HepG2 (cell line): ENCODE results near the gene GJC1. TPM values are rescaled to one million over a fixed set of nuclear protein-coding genes. Genes with fewer than 3 reads are reported as not detected.

Source experiments
- ATAC-seq: fragments of 200-7000 bp; cut with Tn5 transposase; 3 replicates; pipeline ENCODE4 v1.9.1; 2020; ENCODE audit warnings: mild to moderate bottlenecking, moderate library complexity
- BruUV-seq: library from RNA; stranded (reverse); fragments of 400-500 nt; replicated peaks from 2 replicates; lab custom pipeline; 2021; lab: Mats Ljungman, UMichigan
- CTCF ChIA-PET: fragments of 300-600 bp; formaldehyde crosslinking; extraction: SDS; loops from one replicate; lab custom pipeline; 2021; ENCODE audit warnings: low total read pairs, inconsistent platforms, low intra/inter-chr PET ratio; lab: Yijun Ruan, JAX
- POLR2A ChIA-PET: fragments of 350-600 bp; sonication (Branson Sonifier 250); formaldehyde crosslinking; loops from one replicate; lab custom pipeline; 2020; ENCODE audit warnings: antibody characterized with exemption, inconsistent platforms; lab: Yijun Ruan, JAX
- DNase-seq: peaks from one replicate; pipeline ENCODE4 v3.0.0-alpha.2; 2015; ENCODE audit warnings: low spot score
- FAIRE-seq: peaks from 3 replicates; lab custom pipeline; 2011; peaks lifted over from hg19 to GRCh38; lab: Jason Lieb, UNC
- H2AFZ ChIP-seq: one replicate; pipeline ENCODE4 v1.6.1; 2011; ENCODE audit warnings: low read length, inconsistent platforms
- H3K27ac ChIP-seq: fragments of 300-600 bp; 3 replicates; pipeline ENCODE4 v1.8.0; 2011; ENCODE audit warnings: mixed run types, mild to moderate bottlenecking, mixed read lengths, low read length, inconsistent platforms; ENCODE audit not compliant: insufficient read depth; ENCODE audit errors: extremely low read length
- H3K27me3 ChIP-seq, 2 experiments: fragments of 200-600 bp in 1 of 2; 2 replicates in 1 of 2; 3 replicates in 1 of 2; pipeline versions ENCODE4 v1.6.0 to v1.8.0; 2011; ENCODE audit warnings: low read length in 2 of 2, mild to moderate bottlenecking in 2 of 2, moderate library complexity in 2 of 2, inconsistent platforms in 1 of 2; ENCODE audit not compliant: insufficient read depth in 2 of 2, control insufficient read depth in 1 of 2
- H3K36me3 ChIP-seq, 2 experiments: fragments of 200-600 bp in 1 of 2; replicated peaks in 1 of 2; 2 replicates in 1 of 2; 3 replicates in 1 of 2; pipeline versions ENCODE4 v1.5.1 to v1.8.0; 2011; ENCODE audit warnings: low read length in 2 of 2, inconsistent platforms in 1 of 2; ENCODE audit not compliant: insufficient read depth in 2 of 2, control insufficient read depth in 1 of 2
- H3K4me1 ChIP-seq: 2 replicates; pipeline ENCODE4 v1.5.1; 2012; ENCODE audit warnings: low read length, inconsistent platforms; ENCODE audit not compliant: insufficient read depth
- H3K4me2 ChIP-seq: 2 replicates; pipeline ENCODE4 v1.6.0; 2011; ENCODE audit warnings: low read depth, low read length, inconsistent platforms
- H3K4me3 ChIP-seq, 3 experiments: fragments of 200-600 bp in 1 of 3; sonication (generic), shearing (Covaris generic) in 1 of 3; replicated peaks in 1 of 3; 2 replicates each; pipeline ENCODE4 v1.5.1; 2011 to 2016; ENCODE audit warnings: low read length in 3 of 3, inconsistent platforms in 2 of 3, low read depth in 2 of 3, mild to moderate bottlenecking in 2 of 3, control low read depth in 1 of 3, mixed read lengths in 1 of 3; ENCODE audit not compliant: insufficient read depth in 1 of 3
- H3K79me2 ChIP-seq: one replicate; pipeline ENCODE4 v1.6.1; 2011; ENCODE audit warnings: low read length, inconsistent platforms; ENCODE audit not compliant: insufficient read depth
- H3K9ac ChIP-seq: 2 replicates; pipeline ENCODE4 v1.6.0; 2011; ENCODE audit warnings: mild to moderate bottlenecking, low read depth, low read length, inconsistent platforms; ENCODE audit not compliant: insufficient read depth
- H3K9me3 ChIP-seq: 2 replicates; pipeline ENCODE4 v1.5.1; 2012; ENCODE audit warnings: mild to moderate bottlenecking, low read length
- H4K20me1 ChIP-seq: 2 replicates; pipeline ENCODE4 v1.6.0; 2011; ENCODE audit warnings: inconsistent platforms, mild to moderate bottlenecking, low read length, moderate library complexity; ENCODE audit not compliant: insufficient read depth
- ASH2L ChIP-seq: fragments of 300-600, 200-600 bp; sonication (generic); IDR thresholded peaks from 2 replicates; pipeline ENCODE4 v1.7.0; 2017; ENCODE audit warnings: low read depth, mild to moderate bottlenecking, moderate library complexity, mixed read lengths, low read length; ENCODE audit not compliant: insufficient read length
- HES4 ChIP-seq: sonication (generic); formaldehyde crosslinking; IDR thresholded peaks from 2 replicates; pipeline ENCODE4 v1.9.0; 2021; ENCODE audit warnings: mild to moderate bottlenecking, missing genetic modification reagents, borderline replicate concordance
- JARID2 ChIP-seq: sonication (generic); formaldehyde crosslinking; IDR thresholded peaks from 2 replicates; pipeline ENCODE4 v1.8.1; 2023; ENCODE audit warnings: missing genetic modification reagents, inconsistent platforms; ENCODE audit not compliant: insufficient replicate concordance
- MEIS1 ChIP-seq: sonication (generic); formaldehyde crosslinking; IDR thresholded peaks from 2 replicates; pipeline ENCODE4 v1.9.0; 2021; ENCODE audit warnings: mild to moderate bottlenecking, missing genetic modification reagents, moderate library complexity, borderline replicate concordance
- POGK ChIP-seq: sonication (generic); formaldehyde crosslinking; conservative IDR thresholded peaks from 2 replicates; pipeline ENCODE4 v1.8.0; 2022; ENCODE audit warnings: mild to moderate bottlenecking, moderate library complexity, missing genetic modification reagents
- POGZ ChIP-seq: sonication (generic); formaldehyde crosslinking; IDR thresholded peaks from 2 replicates; pipeline ENCODE4 v1.4.0; 2020; ENCODE audit warnings: mild to moderate bottlenecking, missing genetic modification reagents
- RERE ChIP-seq: IDR thresholded peaks from 2 replicates; pipeline ENCODE4 v1.6.1; 2016; ENCODE audit warnings: low read depth, missing genetic modification reagents, missing compliant biosample characterization
- TOE1 ChIP-seq: sonication (generic); formaldehyde crosslinking; IDR thresholded peaks from 2 replicates; pipeline ENCODE4 v1.4.0; 2020; ENCODE audit warnings: mild to moderate bottlenecking, missing genetic modification reagents
- TRIM24 ChIP-seq: sonication (generic); formaldehyde crosslinking; IDR thresholded peaks from 2 replicates; pipeline ENCODE4 v1.8.0; 2022; ENCODE audit warnings: mild to moderate bottlenecking, missing genetic modification reagents
- ZMYM3 ChIP-seq: sonication (generic); formaldehyde crosslinking; IDR thresholded peaks from 2 replicates; pipeline ENCODE4 v1.5.1; 2020; ENCODE audit warnings: mild to moderate bottlenecking, missing genetic modification reagents
- ZNF558 ChIP-seq: sonication (generic); formaldehyde crosslinking; IDR thresholded peaks from 2 replicates; pipeline ENCODE4 v1.9.0; 2022; ENCODE audit warnings: mild to moderate bottlenecking, missing genetic modification reagents, borderline replicate concordance
- ZNF589 ChIP-seq: sonication (generic); formaldehyde crosslinking; conservative IDR thresholded peaks from 2 replicates; pipeline ENCODE4 v1.8.0; 2022; ENCODE audit warnings: mild to moderate bottlenecking, moderate library complexity, missing genetic modification reagents
- ZNF788 ChIP-seq: sonication (generic); formaldehyde crosslinking; IDR thresholded peaks from 2 replicates; pipeline ENCODE4 v1.5.0; 2020; ENCODE audit warnings: mild to moderate bottlenecking, missing genetic modification reagents, borderline replicate concordance
- ZSCAN25 ChIP-seq: sonication (generic); formaldehyde crosslinking; IDR thresholded peaks from 2 replicates; pipeline ENCODE4 v1.8.0; 2022; ENCODE audit warnings: mild to moderate bottlenecking, missing genetic modification reagents
- WGBS: methylation state at CpG from one replicate; pipeline ENCODE4 v1.1.6; 2017; ENCODE audit warnings: low lambda C conversion rate; 5-methylcytosine and 5-hydroxymethylcytosine counted together
- in situ Hi-C: cut with HindIII; loops from 2 replicates; pipeline ENCODE4 v1.10.0; 2017; ENCODE audit warnings: low pct_unique_long_range_greater_than_20kb; ENCODE audit not compliant: extremely low pct_ligation_motif_present
- intact Hi-C: fragments of 100-400 bp; cut with micrococcal nuclease; formaldehyde crosslinking; loops from one replicate; pipeline ENCODE4 v1.10.0; 2022; ENCODE audit not compliant: unreplicated experiment
- polyA plus RNA-seq, 8 experiments: library from polyadenylated mRNA; depleted of rRNA in 3 of 8; stranded (reverse) in 7 of 8; unstranded in 1 of 8; fragments of >200 nt; fragmentation: Illumina TruSeq in 4 of 8; extraction: Trizol in 4 of 8; gene quantifications; 2 replicates each; pipeline versions ENCODE4 v1.2.1 to v1.2.3, GENCODE V29; 2011 to 2016; ENCODE audit warnings: low read depth in 4 of 8, missing spikeins in 1 of 8, mixed read lengths in 1 of 8; ENCODE audit not compliant: insufficient read depth in 1 of 8
- total RNA-seq, 5 experiments: library from RNA; depleted of rRNA; stranded (reverse); fragments of >200 nt; fragmentation: Illumina TruSeq; extraction: Trizol; gene quantifications; 2 replicates each; pipeline ENCODE4 v1.2.3, GENCODE V29; 2016; ENCODE audit warnings: low read depth in 1 of 5

GJC1 gene
- total and polyA plus RNA-seq, 2 of the 13 experiments (the other 11 are each of a cell fraction or from before 2014, with no cell fraction given): 1.7 TPM

GRCh38 chr17:44788139-44788538 is 41.9 kb downstream of the GJC1 start:
- no peaks in the 10 kb centered on the region for H4K20me1 ChIP-seq
- no peak overlapping the region for H3K4me2 ChIP-seq
- ChIA-PET POLR2A (no interaction called here), CTCF (no interaction called here)
- 22% methylated on average over 7 of the region's 7 CpGs for WGBS
- ATAC-seq: no peak
- no peaks in the 10 kb centered on the region for H3K9me3 ChIP-seq
- H2AFZ ChIP-seq: no peak overlapping the region
- no peaks in the 10 kb centered on the region for H3K79me2 ChIP-seq
- intact Hi-C loops (no loop called here), in situ Hi-C loops (loop anchor here (25.0 kb wide), 1 partner anchor 224 kb away; no protein-coding TSS in a partner anchor)
- FAIRE-seq: no peak
- H3K4me1 ChIP-seq: no peaks in the 10 kb centered on the region
- H3K27me3 ChIP-seq: peaks cover 7 to 39% of the 10 kb centered on the region in 2 experiments; a peak in 4 of 5 replicates
- BruUV-seq: no TSS peak
- H3K36me3 ChIP-seq: no peaks in the 10 kb centered on the region
- no peak overlapping the region for H3K27ac ChIP-seq
- DNase-seq: no peak
- no peak overlapping the region for H3K9ac ChIP-seq
- TF ChIP-seq RERE (no peak), TRIM24 (CRISPR knock-in tag) (no peak), ZNF589 (CRISPR knock-in tag) (no peak), MEIS1 (no peak), POGZ (CRISPR knock-in tag) (no peak), POGK (CRISPR knock-in tag) (no peak), TOE1 (CRISPR knock-in tag) (no peak), ZSCAN25 (no peak), ZNF558 (CRISPR knock-in tag) (no peak), ZNF788 (CRISPR knock-in tag) (no peak), HES4 (no peak), ASH2L (no peak), JARID2 (no peak), ZMYM3 (CRISPR knock-in tag) (no peak)
- no peak overlapping the region for H3K4me3 ChIP-seq
